NCI-H2107 treated with DMSO at 0.1 percent for 48 hours (cell line): Measurements from ENCODE around the gene SPTLC2.
"Not testable (repeated sequence)": the region's sequence is repeated elsewhere in the genome, so short reads cannot be mapped to it uniquely, and the experiment has no call there.

ENCODE experiments used
- DNase-seq: peaks from one replicate; lab custom pipeline; 2025; ENCODE audit not compliant: unreplicated experiment; lab: John Stamatoyannopoulos, UW

Gene SPTLC2

GRCh38 chr14:77616454-77617229 is at the start of gene SPTLC2:
Gene SPTLC2 (minus strand): TSS chr14:77616637. CDS start chr14:77616579, 58 bp downstream.
- peak; percentile 100 for DNase-seq

- DNase-seq: no peak
Measured at GRCh38 chr14:77663293-77663692, 46.9 kb upstream of the SPTLC2 start.

GRCh38 chr14:77661562-77661961 is 45.1 kb upstream of the SPTLC2 start:
- DNase-seq: not testable (repeated sequence)

GRCh38 chr14:77660754-77661153 is 44.3 kb upstream of the SPTLC2 start:
- DNase-seq: peak; percentile 97

- no peak for DNase-seq
Measured at GRCh38 chr14:77659831-77660230, 43.4 kb upstream of the SPTLC2 start.

- no peak for DNase-seq
Measured at GRCh38 chr14:77657280-77657679, 40.8 kb upstream of the SPTLC2 start.

GRCh38 chr14:77654001-77654441 is 37.6 kb upstream of the SPTLC2 start:
- DNase-seq: peak; percentile 94

- no peak for DNase-seq
Measured at GRCh38 chr14:77649326-77649725, 32.9 kb upstream of the SPTLC2 start.

- DNase-seq: no peak
Measured at GRCh38 chr14:77648520-77649200, 32.2 kb upstream of the SPTLC2 start.

- no peak for DNase-seq
Measured at GRCh38 chr14:77647853-77648252, 31.4 kb upstream of the SPTLC2 start.

- no peak for DNase-seq
Measured at GRCh38 chr14:77646907-77647306, 30.5 kb upstream of the SPTLC2 start.

- DNase-seq: no peak
Measured at GRCh38 chr14:77645520-77646230, 29.2 kb upstream of the SPTLC2 start.

GRCh38 chr14:77642407-77642806 is 26.0 kb upstream of the SPTLC2 start:
- no peak for DNase-seq

- DNase-seq: no peak
Measured at GRCh38 chr14:77641534-77642341, 25.3 kb upstream of the SPTLC2 start.

- no peak for DNase-seq
Measured at GRCh38 chr14:77640756-77641533, 24.5 kb upstream of the SPTLC2 start.

GRCh38 chr14:77638771-77639171 is 22.3 kb upstream of the SPTLC2 start:
- DNase-seq: no peak

- not testable (repeated sequence) for DNase-seq
Measured at GRCh38 chr14:77635869-77636268, 19.4 kb upstream of the SPTLC2 start.

GRCh38 chr14:77635466-77635865 is 19.0 kb upstream of the SPTLC2 start:
- DNase-seq: not testable (repeated sequence)

GRCh38 chr14:77630111-77630510 is 13.7 kb upstream of the SPTLC2 start:
- no peak for DNase-seq

GRCh38 chr14:77625360-77625759 is 8.9 kb upstream of the SPTLC2 start:
- no peak for DNase-seq
